HCT116 (cell line): ENCODE data around the gene TRPV2. TPM values are rescaled to one million over a fixed set of nuclear protein-coding genes. Genes with fewer than 3 reads are reported as not detected.

ENCODE experiments used
- CBX3 ChIP-seq: IDR thresholded peaks from 2 replicates; pipeline ENCODE4 v1.6.1; 2012; ENCODE audit warnings: low read depth
- CEBPB ChIP-seq: IDR thresholded peaks from 2 replicates; pipeline ENCODE4 v1.6.1; 2012; ENCODE audit warnings: low read depth
- POLR2A ChIP-seq: IDR thresholded peaks from 2 replicates; pipeline ENCODE4 v1.7.0; 2011; ENCODE audit warnings: borderline replicate concordance; ENCODE audit not compliant: insufficient read depth, insufficient read length; ENCODE audit errors: extremely low read depth
- RAD21 ChIP-seq: IDR thresholded peaks from 2 replicates; pipeline ENCODE4 v1.6.1; 2012; ENCODE audit warnings: low read depth, mild to moderate bottlenecking
- REST ChIP-seq: IDR thresholded peaks from 2 replicates; pipeline ENCODE4 v1.6.1; 2012; ENCODE audit warnings: low read depth
- YY1 ChIP-seq: IDR thresholded peaks from 2 replicates; pipeline ENCODE4 v1.6.1; 2011; ENCODE audit warnings: low read length, low read depth, moderate library complexity, mild to moderate bottlenecking; ENCODE audit not compliant: insufficient replicate concordance; ENCODE audit errors: extremely low read depth
- total RNA-seq: library from RNA; stranded (reverse); gene quantifications from one replicate; pipeline ENCODE4 v1.2.1, GENCODE V29; 2021; ENCODE audit not compliant: unreplicated experiment
- TF ChIP-seq, protein P1 (sequence below), 3 experiments: fragments of 200-600 bp in 1 of 3; sonication (generic) in 1 of 3; IDR thresholded peaks in 2 of 3; conservative IDR thresholded peaks in 1 of 3; 2 replicates each; pipeline ENCODE4 v1.5.1; 2012 to 2017; ENCODE audit warnings: low read depth in 2 of 3, low read length in 2 of 3, antibody characterized with exemption in 1 of 3, borderline replicate concordance in 1 of 3, control low read depth in 1 of 3, mild to moderate bottlenecking in 1 of 3, mixed read lengths in 1 of 3, mixed run types in 1 of 3, moderate library complexity in 1 of 3; ENCODE audit not compliant: insufficient read depth in 1 of 3

TRPV2 gene
- total RNA-seq, 1 experiment from 2014 or later = 2.7 TPM

GRCh38 chr17:16483021-16483645 lies 67.8 kb downstream of the TRPV2 start (continued):
- TF ChIP-seq REST (no peak), CEBPB (no peak), CBX3 (no peak), POLR2A (no peak), RAD21 (no peak), YY1 (no peak)
- TF ChIP-seq, protein P1, sequence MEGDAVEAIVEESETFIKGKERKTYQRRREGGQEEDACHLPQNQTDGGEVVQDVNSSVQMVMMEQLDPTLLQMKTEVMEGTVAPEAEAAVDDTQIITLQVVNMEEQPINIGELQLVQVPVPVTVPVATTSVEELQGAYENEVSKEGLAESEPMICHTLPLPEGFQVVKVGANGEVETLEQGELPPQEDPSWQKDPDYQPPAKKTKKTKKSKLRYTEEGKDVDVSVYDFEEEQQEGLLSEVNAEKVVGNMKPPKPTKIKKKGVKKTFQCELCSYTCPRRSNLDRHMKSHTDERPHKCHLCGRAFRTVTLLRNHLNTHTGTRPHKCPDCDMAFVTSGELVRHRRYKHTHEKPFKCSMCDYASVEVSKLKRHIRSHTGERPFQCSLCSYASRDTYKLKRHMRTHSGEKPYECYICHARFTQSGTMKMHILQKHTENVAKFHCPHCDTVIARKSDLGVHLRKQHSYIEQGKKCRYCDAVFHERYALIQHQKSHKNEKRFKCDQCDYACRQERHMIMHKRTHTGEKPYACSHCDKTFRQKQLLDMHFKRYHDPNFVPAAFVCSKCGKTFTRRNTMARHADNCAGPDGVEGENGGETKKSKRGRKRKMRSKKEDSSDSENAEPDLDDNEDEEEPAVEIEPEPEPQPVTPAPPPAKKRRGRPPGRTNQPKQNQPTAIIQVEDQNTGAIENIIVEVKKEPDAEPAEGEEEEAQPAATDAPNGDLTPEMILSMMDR (IDR thresholded peaks at IDR 0.05 in 2 of 3, conservative IDR thresholded peaks at IDR 0.05 in 1 of 3; ENCODE audit: borderline replicate concordance in 1 of 3, insufficient read depth in 1 of 3, low read depth in 2 of 3, low read length in 2 of 3) = no peak
- TF ChIP-seq, all 23 proteins: peak for 0
